ENCODE data around the gene HOXC13.

Gene HOXC13

GRCh38 chr12:53995378-53996239 lies 57.0 kb downstream of the HOXC13 start:
- no peak for DNase-seq
